OCI-LY3 (cell line): ENCODE measurements around the gene ZNF831.

Experiments
- H2AFZ ChIP-seq: fragments of 200-600, 300-600 bp; shearing (Covaris generic); 2 replicates; pipeline ENCODE4 v1.6.0; 2014; ENCODE audit warnings: antibody characterized with exemption, low read depth, low read length
- H3K27ac ChIP-seq: fragments of 200-600, 300-600 bp; sonication (generic); 2 replicates; pipeline ENCODE4 v1.5.1; 2014; ENCODE audit warnings: mild to moderate bottlenecking, low read length, moderate library complexity, mixed read lengths
- H3K27me3 ChIP-seq: fragments of 200-600, 300-600 bp; sonication (generic); 2 replicates; pipeline ENCODE4 v1.6.1; 2014; ENCODE audit warnings: low read depth, low read length, mixed read lengths
- H3K36me3 ChIP-seq: fragments of 200-600, 300-600 bp; sonication (generic); replicated peaks from 2 replicates; pipeline ENCODE3; 2014; ENCODE audit warnings: low read depth, low read length, mixed read lengths
- H3K4me1 ChIP-seq: fragments of 300-600, 200-600 bp; sonication (generic); 2 replicates; pipeline ENCODE4 v1.6.1; 2014; ENCODE audit warnings: low read length, mixed read lengths
- H3K4me2 ChIP-seq: fragments of 200-600, 300-600 bp; sonication (generic); 2 replicates; pipeline ENCODE4 v1.6.1; 2014; ENCODE audit warnings: low read length, mixed read lengths
- H3K4me3 ChIP-seq: fragments of 300-600, 200-600 bp; sonication (generic); 2 replicates; pipeline ENCODE4 v1.5.1; 2014; ENCODE audit warnings: antibody characterized with exemption, mild to moderate bottlenecking, low read length, moderate library complexity
- H3K79me2 ChIP-seq: fragments of 300-600, 200-600 bp; shearing (Covaris generic); 2 replicates; pipeline ENCODE4 v1.6.1; 2014; ENCODE audit warnings: mild to moderate bottlenecking, low read length, mixed read lengths
- H3K9ac ChIP-seq: fragments of 300-600, 200-600 bp; shearing (Covaris generic); 2 replicates; pipeline ENCODE4 v1.6.0; 2014; ENCODE audit warnings: mild to moderate bottlenecking, low read length, moderate library complexity
- H3K9me3 ChIP-seq: fragments of 200-600, 300-600 bp; shearing (Covaris generic); 2 replicates; pipeline ENCODE4 v1.6.1; 2014; ENCODE audit warnings: low read length, mixed read lengths; ENCODE audit not compliant: insufficient read depth
- H4K20me1 ChIP-seq: fragments of 200-600, 300-600 bp; sonication (generic); 2 replicates; pipeline ENCODE4 v1.6.1; 2016; ENCODE audit warnings: low read length, mixed read lengths; ENCODE audit not compliant: insufficient read depth
- EZH2phosphoT487 ChIP-seq: fragments of 200-600 bp; shearing (Covaris generic); IDR thresholded peaks from 2 replicates; pipeline ENCODE4 v1.6.1; 2018; ENCODE audit warnings: antibody characterized with exemption, mixed run types, low read depth
- TF ChIP-seq, protein P1 (sequence below): fragments of 200-600, 300-600 bp; sonication (generic); IDR thresholded peaks from 2 replicates; pipeline ENCODE4 v1.5.1; 2014; ENCODE audit warnings: antibody characterized with exemption, low read length, low read depth

Gene ZNF831

DNA sequence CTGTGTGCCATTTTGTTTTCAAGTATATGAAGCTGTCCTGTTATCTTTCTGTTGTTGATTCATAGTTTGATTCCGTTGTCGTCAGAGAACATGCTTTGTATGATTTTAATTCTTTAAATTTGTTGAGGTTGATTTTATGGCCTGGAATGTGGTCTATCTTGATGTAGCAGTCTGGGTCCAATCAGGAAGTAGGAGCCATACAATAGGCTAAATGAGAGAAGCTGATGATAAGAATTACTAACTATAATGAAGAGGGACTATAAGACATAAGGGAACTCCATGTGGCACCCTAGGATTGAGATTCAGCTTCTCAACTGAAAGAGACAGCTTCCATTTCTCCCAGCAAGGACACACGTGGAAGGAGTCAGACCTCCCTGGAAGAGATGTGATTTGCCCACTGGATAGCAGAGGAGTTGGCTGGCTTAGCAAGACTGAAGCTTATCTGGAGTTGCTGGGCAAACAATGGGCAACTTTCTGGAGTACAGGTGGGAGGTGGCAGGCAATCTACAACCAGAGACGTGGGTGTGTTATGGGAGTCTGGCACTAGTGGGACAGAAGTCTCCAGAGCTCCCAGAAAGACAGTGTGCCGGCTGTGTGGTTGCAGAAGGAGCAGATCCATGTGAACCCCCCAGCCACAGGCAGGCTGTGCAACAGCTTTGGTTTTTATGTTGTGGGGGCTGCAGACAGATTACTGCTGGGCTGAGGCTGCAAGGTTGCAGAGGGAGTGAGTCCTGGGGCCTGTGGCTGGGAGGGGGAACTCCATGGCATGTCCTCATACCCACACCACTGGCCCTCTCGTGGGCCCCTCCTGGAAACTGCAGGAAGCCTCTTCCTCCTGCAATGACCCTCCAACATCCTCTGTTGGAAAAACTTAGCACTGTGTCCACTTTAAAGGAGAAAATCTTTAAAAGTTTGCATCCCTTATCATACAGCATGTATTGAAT is 7.1 kb downstream of the ZNF831 start:
- Histone ChIP-seq H3K4me1 (no peaks in the 10 kb centered on the region), H3K27me3 (peaks cover 69% of the 10 kb centered on the region), H3K4me3 (no peak overlapping the region), H2AFZ (no peak overlapping the region), H4K20me1 (no peaks in the 10 kb centered on the region), H3K36me3 (no peaks in the 10 kb centered on the region), H3K9me3 (no peaks in the 10 kb centered on the region), H3K27ac (no peak overlapping the region), H3K79me2 (no peaks in the 10 kb centered on the region), H3K4me2 (no peak overlapping the region), H3K9ac (no peak overlapping the region)
- TF ChIP-seq, protein P1, sequence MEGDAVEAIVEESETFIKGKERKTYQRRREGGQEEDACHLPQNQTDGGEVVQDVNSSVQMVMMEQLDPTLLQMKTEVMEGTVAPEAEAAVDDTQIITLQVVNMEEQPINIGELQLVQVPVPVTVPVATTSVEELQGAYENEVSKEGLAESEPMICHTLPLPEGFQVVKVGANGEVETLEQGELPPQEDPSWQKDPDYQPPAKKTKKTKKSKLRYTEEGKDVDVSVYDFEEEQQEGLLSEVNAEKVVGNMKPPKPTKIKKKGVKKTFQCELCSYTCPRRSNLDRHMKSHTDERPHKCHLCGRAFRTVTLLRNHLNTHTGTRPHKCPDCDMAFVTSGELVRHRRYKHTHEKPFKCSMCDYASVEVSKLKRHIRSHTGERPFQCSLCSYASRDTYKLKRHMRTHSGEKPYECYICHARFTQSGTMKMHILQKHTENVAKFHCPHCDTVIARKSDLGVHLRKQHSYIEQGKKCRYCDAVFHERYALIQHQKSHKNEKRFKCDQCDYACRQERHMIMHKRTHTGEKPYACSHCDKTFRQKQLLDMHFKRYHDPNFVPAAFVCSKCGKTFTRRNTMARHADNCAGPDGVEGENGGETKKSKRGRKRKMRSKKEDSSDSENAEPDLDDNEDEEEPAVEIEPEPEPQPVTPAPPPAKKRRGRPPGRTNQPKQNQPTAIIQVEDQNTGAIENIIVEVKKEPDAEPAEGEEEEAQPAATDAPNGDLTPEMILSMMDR = no peak
- no peak for TF ChIP-seq EZH2phosphoT487

DNA sequence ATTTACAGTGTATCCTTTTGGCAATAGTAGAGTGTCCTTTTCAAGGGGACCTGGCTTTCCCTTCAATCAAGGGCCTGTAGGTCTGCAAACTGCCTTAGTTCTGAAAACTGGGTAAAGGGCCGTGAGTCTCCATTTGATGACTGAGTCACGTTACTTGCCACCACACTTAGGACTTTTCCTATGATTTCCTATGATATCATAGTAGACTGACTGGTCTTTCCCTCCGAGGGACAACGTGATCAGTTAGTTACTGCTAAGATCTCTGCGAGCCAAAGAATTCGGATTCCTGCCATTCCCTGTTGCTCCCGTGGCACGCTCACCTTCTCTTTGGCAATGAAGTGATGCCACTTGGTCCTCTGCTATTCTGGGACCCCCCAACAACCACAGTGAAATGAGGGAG is 8.4 kb downstream of the ZNF831 start:
- H3K79me2 ChIP-seq = no peaks in the 10 kb centered on the region
- no peak overlapping the region for H3K4me2 ChIP-seq
- no peaks in the 10 kb centered on the region for H4K20me1 ChIP-seq
- TF ChIP-seq, protein P1 = no peak
- TF ChIP-seq EZH2phosphoT487 = no peak
- no peak overlapping the region for H2AFZ ChIP-seq
- H3K27ac ChIP-seq = no peak overlapping the region
- no peaks in the 10 kb centered on the region for H3K36me3 ChIP-seq
- H3K27me3 ChIP-seq = peaks cover 70% of the 10 kb centered on the region
- H3K9me3 ChIP-seq = no peaks in the 10 kb centered on the region
- H3K4me1 ChIP-seq = no peaks in the 10 kb centered on the region
- H3K4me3 ChIP-seq = no peak overlapping the region
- H3K9ac ChIP-seq = no peak overlapping the region

DNA sequence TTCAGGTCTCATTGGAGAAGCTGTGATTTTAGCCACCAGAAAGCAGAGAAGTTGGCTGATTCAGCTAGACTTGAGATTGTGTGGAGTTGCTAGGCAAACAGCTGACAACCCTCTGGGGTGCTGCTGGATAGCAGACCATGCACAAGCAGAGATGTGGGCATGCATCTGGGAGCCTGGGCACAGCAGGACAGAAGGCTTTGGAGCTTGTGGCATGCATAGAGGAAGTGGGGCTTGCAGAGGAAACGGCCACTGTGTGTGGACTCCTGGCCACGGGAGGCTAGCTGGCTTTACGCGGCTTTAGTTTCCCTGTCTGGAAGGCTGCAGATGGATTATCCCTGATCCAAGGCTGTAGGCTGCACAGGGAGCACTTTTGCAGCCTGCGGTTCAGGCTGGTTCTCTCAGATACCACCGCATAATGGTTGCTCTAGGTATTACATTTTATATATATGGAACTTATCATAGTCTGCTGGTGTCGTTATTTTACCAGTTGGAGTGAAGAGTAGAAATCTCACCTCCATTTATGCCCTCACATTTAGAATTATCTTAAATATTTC is 10.4 kb downstream of the ZNF831 start:
- no peak overlapping the region for H2AFZ ChIP-seq
- no peaks in the 10 kb centered on the region for H3K9me3 ChIP-seq
- no peak overlapping the region for H3K4me3 ChIP-seq
- no peak overlapping the region for H3K4me2 ChIP-seq
- H3K79me2 ChIP-seq = no peaks in the 10 kb centered on the region
- no peaks in the 10 kb centered on the region for H3K4me1 ChIP-seq
- no peaks in the 10 kb centered on the region for H3K36me3 ChIP-seq
- H3K27me3 ChIP-seq = peaks cover 74% of the 10 kb centered on the region
- TF ChIP-seq, protein P1 = no peak
- no peak for TF ChIP-seq EZH2phosphoT487
- no peak overlapping the region for H3K9ac ChIP-seq
- no peak overlapping the region for H3K27ac ChIP-seq
- H4K20me1 ChIP-seq = no peaks in the 10 kb centered on the region

DNA sequence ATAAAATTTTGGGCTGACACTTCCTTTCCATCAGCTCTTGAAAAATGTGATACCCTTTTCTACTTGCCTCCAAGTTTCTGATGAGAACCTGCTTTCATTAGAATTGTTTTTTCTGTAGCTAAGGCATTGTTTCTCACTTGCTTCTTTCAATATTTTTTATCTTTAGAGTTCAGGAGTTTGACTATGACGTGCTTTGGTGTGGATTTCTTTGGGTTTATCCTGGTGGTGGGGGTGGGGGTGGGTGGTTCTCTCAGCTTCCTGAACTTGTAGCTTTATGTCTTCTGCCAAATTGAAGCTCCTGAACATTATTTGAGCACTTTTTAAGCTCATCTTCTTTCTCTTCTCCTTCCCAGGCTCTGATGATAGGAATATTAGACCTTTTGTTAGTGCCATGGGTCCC is 11.4 kb downstream of the ZNF831 start:
- Histone ChIP-seq H2AFZ (no peak overlapping the region), H3K27me3 (peaks cover 69% of the 10 kb centered on the region)

More for the DNA sequence above, 11.4 kb downstream of the ZNF831 start:
- TF ChIP-seq, protein P1 = no peak
- TF ChIP-seq EZH2phosphoT487 = no peak
- H3K9ac ChIP-seq = no peak overlapping the region
- H3K4me2 ChIP-seq = no peak overlapping the region
- no peak overlapping the region for H3K27ac ChIP-seq
- H3K36me3 ChIP-seq = no peaks in the 10 kb centered on the region
- H4K20me1 ChIP-seq = no peaks in the 10 kb centered on the region
- no peaks in the 10 kb centered on the region for H3K4me1 ChIP-seq
- H3K4me3 ChIP-seq = no peak overlapping the region
- H3K9me3 ChIP-seq = no peaks in the 10 kb centered on the region
- H3K79me2 ChIP-seq = no peaks in the 10 kb centered on the region
